ENCODE results near the gene IL13.

The IL13 gene

DNA sequence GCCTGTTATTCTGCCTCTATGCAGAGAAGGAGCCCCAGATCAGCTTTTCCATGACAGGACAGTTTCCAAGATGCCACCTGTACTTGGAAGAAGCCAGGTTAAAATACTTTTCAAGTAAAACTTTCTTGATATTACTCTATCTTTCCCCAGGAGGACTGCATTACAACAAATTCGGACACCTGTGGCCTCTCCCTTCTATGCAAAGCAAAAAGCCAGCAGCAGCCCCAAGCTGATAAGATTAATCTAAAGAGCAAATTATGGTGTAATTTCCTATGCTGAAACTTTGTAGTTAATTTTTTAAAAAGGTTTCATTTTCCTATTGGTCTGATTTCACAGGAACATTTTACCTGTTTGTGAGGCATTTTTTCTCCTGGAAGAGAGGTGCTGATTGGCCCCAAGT is 15.5 kb downstream of the IL13 start:
- DNase-seq (ENCODE audit: insufficient read length, low spot score), result no peak
- TF ChIP-seq, protein P1, sequence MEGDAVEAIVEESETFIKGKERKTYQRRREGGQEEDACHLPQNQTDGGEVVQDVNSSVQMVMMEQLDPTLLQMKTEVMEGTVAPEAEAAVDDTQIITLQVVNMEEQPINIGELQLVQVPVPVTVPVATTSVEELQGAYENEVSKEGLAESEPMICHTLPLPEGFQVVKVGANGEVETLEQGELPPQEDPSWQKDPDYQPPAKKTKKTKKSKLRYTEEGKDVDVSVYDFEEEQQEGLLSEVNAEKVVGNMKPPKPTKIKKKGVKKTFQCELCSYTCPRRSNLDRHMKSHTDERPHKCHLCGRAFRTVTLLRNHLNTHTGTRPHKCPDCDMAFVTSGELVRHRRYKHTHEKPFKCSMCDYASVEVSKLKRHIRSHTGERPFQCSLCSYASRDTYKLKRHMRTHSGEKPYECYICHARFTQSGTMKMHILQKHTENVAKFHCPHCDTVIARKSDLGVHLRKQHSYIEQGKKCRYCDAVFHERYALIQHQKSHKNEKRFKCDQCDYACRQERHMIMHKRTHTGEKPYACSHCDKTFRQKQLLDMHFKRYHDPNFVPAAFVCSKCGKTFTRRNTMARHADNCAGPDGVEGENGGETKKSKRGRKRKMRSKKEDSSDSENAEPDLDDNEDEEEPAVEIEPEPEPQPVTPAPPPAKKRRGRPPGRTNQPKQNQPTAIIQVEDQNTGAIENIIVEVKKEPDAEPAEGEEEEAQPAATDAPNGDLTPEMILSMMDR (IDR thresholded peaks at IDR 0.05; ENCODE audit: insufficient read depth, missing control alignments), result no peak
- FAIRE-seq, result no peak

DNA sequence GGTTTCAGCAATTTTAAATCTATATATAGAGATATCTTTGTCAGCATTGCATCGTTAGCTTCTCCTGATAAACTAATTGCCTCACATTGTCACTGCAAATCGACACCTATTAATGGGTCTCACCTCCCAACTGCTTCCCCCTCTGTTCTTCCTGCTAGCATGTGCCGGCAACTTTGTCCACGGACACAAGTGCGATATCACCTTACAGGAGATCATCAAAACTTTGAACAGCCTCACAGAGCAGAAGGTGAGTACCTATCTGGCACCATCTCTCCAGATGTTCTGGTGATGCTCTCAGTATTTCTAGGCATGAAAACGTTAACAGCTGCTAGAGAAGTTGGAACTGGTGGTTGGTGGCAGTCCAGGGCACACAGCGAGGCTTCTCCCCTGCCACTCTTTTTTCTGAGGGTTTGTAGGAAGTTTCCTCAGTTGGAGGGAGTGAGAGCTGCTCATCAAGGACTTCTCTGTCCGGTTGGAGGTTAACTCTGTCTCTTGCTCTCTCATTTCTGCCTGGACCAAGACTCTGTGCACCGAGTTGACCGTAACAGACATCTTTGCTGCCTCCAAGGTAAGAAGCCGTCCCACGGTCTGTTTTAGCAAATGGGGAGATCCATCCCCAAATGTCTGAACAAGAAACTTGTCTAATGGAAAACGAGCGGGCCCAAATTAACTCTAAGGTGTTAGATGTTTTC is 16.1 kb downstream of the IL13 start, which contains the start of gene IL4:
TSS of gene IL4 (plus strand) at position 51 of the 692 bp plus-strand sequence. CDS start at position 113, 62 bp downstream.
- DNase-seq (ENCODE audit: insufficient read length, low spot score), result no peak
- TF ChIP-seq, protein P1 (IDR thresholded peaks at IDR 0.05; ENCODE audit: insufficient read depth, missing control alignments), result no peak
- FAIRE-seq, result no peak

DNA sequence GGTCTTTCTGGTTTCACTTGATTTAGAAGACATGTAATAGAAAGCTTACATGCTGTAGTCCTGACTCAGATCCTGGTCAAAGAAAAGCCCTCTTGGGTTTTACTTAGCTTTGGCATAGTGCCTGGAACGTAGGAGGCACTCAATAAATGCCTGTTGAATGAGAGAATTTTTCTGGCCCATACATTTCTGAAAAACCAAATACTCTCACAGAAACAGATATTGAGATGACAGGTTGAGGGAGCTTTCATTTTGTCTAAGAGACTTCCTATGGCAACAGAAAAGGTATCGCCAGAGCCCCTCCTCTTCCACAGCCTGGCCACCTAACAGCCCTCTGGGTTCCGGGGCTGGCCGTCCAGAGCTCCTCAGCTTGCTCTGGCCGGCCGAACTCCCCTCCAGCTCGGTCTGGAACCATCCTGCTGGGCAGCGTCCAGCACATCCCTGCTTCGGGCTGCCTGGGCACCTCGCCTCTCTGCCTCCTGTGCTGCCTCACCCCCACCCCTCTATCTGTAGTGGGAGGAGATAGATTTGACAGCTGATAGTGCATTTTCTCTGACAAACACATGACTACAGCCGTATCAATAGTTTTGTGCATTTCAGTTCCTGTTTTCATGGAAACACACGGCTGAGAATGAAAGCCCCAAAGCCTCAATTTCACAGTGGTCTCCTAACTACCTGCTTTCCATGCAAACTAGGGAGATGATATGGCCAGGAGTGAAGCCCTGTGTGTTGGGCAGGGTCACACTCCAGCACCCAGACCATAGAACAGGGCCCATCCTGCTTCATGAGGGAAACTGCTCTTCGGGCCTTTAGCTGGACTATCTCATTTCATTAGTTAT is 16.9 kb downstream of the IL13 start:
- DNase-seq (ENCODE audit: insufficient read length, low spot score), result no peak
- TF ChIP-seq, protein P1 (IDR thresholded peaks at IDR 0.05; ENCODE audit: insufficient read depth, missing control alignments), result no peak
- no peak for FAIRE-seq

DNA sequence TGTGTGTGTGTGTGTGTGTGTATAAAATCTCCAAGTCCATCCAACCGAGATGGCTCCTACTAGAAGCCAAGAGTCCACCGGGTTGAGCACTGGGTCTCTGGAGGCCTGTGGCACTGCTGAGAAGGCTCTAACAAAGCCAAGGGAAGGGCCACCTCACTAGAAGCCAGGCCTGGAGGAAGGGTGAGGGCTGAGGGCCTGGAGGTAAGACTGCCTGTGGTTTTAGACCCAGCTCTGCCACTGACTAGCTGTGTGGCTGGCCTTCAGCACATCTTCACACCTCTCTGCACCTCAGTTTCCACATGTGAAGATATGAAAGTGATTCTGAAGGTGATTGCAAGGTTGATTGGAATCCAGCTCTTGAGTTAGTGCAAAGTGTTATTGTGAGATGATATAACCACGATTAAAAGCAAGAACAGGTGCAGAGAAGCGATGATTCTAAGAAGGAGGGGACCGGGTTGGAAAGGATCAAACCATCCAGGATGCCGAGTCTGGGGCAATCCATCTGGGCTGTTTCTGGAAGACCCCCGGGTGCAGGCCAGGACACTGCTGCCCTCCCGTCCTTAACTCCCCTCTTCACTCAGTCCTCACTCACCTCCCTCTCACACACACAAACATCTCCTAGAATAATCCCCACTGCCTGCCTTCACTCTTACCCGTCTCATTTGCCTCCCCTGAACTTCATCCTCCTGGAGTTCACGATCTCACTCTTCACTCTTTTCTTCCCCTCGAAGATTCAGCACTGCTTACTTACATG is 18.1 kb downstream of the IL13 start:
- no peak for DNase-seq (ENCODE audit: insufficient read length, low spot score)
- FAIRE-seq, result no peak

DNA sequence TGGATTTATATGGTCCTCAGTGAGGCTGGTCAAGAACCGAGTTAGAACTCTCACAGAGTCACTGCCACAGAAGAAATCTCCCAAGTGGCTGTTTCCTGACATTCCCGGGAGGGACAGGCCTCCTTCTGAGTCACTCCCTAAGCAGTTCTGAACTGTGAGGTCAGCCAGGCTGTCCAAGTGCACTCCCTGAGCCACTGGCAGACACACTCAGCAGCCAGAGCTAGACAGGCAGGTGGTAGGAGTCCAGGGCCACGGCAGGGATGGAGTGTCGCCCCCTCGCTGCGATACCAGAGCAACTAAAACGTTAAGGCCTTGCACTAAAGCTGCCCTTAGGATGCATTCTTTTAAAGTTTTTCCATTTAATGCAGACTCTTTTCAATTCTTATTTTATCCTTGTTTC is 19.2 kb downstream of the IL13 start:
- no peak for FAIRE-seq
- DNase-seq (ENCODE audit: insufficient read length, low spot score), result no peak
- TF ChIP-seq, protein P1 (IDR thresholded peaks at IDR 0.05; ENCODE audit: insufficient read depth, missing control alignments), result peak; percentile 0

More for the DNA sequence above, 18.1 kb downstream of the IL13 start:
- TF ChIP-seq, protein P1 (IDR thresholded peaks at IDR 0.05; ENCODE audit: insufficient read depth, missing control alignments), result no peak

DNA sequence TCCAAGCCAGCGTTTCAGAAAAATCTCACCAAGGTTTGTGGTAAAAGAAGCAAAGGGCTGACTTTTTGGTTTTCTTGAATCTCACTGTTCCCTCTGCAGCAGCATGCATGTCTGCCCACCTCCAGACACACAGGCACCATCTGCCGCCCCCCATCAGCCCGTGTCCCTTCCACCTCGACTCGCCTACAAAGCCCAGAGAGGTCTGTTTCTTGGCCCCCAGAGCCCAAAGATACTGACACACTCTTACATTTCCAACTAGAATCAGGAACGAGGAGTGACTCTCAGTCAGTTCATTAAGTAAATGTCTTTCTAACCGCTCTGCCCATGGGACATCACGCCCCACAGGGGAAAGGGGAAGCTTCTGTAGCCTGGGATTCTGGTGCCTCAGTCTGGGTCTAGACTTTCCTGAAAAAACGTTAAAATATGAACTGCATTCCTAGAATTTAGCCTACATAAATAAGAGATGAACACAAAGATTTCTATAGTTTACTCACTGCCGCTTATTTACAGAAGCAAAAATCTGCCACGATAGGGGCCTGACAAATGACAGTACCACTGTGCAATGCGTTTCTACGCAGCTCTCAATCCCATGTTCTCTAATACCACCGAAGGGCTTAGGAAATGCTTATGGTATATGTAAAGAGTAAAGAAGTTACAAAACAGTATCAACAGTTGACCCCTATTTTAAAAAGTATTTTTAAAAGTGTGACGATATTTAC is 19.9 kb downstream of the IL13 start:
- DNase-seq (ENCODE audit: insufficient read length, low spot score) (no peak), FAIRE-seq (no peak)

More for the DNA sequence above, 19.9 kb downstream of the IL13 start:
- TF ChIP-seq, protein P1 (IDR thresholded peaks at IDR 0.05; ENCODE audit: insufficient read depth, missing control alignments), result no peak
